Measurements from ENCODE around the gene SLC9A7. TPM values are rescaled to one million over a fixed set of nuclear protein-coding genes. Genes with fewer than 3 reads are reported as not detected.

SLC9A7 gene
- total RNA-seq, 1 donor from 2014 or later: 7.9 TPM

GRCh38 chrX:46634577-46634976 lies 124.3 kb downstream of the SLC9A7 start:
- Histone ChIP-seq H3K4me3 (no peak overlapping the region), H3K27ac (no peak overlapping the region), H3K9me3 (no peaks in the 10 kb centered on the region), H3K4me1 (no peaks in the 10 kb centered on the region), H3K27me3 (ENCODE audit: low read depth) (no peaks in the 10 kb centered on the region), H3K36me3 (no peaks in the 10 kb centered on the region)
- DNase-seq (no peak), ATAC-seq (no peak)
- intact Hi-C loops (cut with DNase I): no loop called here
- no peak for TF ChIP-seq CTCF (IDR thresholded peaks at IDR 0.05)

GRCh38 chrX:46630141-46630540 lies 128.8 kb downstream of the SLC9A7 start:
- Histone ChIP-seq H3K4me1 (peaks cover 25% of the 10 kb centered on the region), H3K27ac (no peak overlapping the region), H3K4me3 (no peak overlapping the region), H3K27me3 (ENCODE audit: low read depth) (no peaks in the 10 kb centered on the region), H3K36me3 (no peaks in the 10 kb centered on the region), H3K9me3 (no peaks in the 10 kb centered on the region)
- TF ChIP-seq CTCF (IDR thresholded peaks at IDR 0.05): no peak
- intact Hi-C loops (cut with DNase I): no loop called here
- ATAC-seq (no peak), DNase-seq (no peak)

- intact Hi-C loops (cut with DNase I): no loop called here
- peak; percentile 51 for DNase-seq
- H3K27ac ChIP-seq: peak overlapping the region; percentile 68
- peaks cover 25% of the 10 kb centered on the region for H3K4me1 ChIP-seq
- H3K4me3 ChIP-seq: no peak overlapping the region
- no peak for TF ChIP-seq CTCF (IDR thresholded peaks at IDR 0.05)
- no peaks in the 10 kb centered on the region for H3K9me3 ChIP-seq
- H3K36me3 ChIP-seq: no peaks in the 10 kb centered on the region
- ATAC-seq: peak; percentile 85 to 91
- no peaks in the 10 kb centered on the region for H3K27me3 ChIP-seq (ENCODE audit: low read depth)
Observed at GRCh38 chrX:46628460-46629371, 130.2 kb downstream of the SLC9A7 start.

GRCh38 chrX:46627711-46628419 lies 131.1 kb downstream of the SLC9A7 start:
- no peak overlapping the region for H3K4me3 ChIP-seq
- DNase-seq (no peak), ATAC-seq (peak; percentile 6 to 45)
- peaks cover 25% of the 10 kb centered on the region for H3K4me1 ChIP-seq
- no peaks in the 10 kb centered on the region for H3K9me3 ChIP-seq
- H3K27me3 ChIP-seq (ENCODE audit: low read depth): no peaks in the 10 kb centered on the region
- no peak for TF ChIP-seq CTCF (IDR thresholded peaks at IDR 0.05)
- intact Hi-C loops (cut with DNase I): no loop called here
- no peaks in the 10 kb centered on the region for H3K36me3 ChIP-seq
- peak overlapping the region; percentile 68 for H3K27ac ChIP-seq

GRCh38 chrX:46627062-46627461 lies 131.9 kb downstream of the SLC9A7 start:
- Histone ChIP-seq H3K27ac (peak overlapping the region; percentile 33), H3K4me1 (peaks cover 25% of the 10 kb centered on the region), H3K4me3 (no peak overlapping the region), H3K9me3 (no peaks in the 10 kb centered on the region), H3K36me3 (no peaks in the 10 kb centered on the region), H3K27me3 (ENCODE audit: low read depth) (no peaks in the 10 kb centered on the region)
- ATAC-seq (no peak), DNase-seq (no peak)
- intact Hi-C loops (cut with DNase I): no loop called here
- TF ChIP-seq CTCF (IDR thresholded peaks at IDR 0.05): no peak
